SK-N-MC (cell line): ENCODE results near the gene ARHGEF7.

Experiments
- DNase-seq: peaks from one replicate; pipeline ENCODE4 v3.0.0-alpha.2; 2011; ENCODE audit warnings: low read depth, low spot score
- H3K27ac ChIP-seq: fragments of 200-600 bp; sonication (generic); 2 replicates; pipeline ENCODE4 v1.5.1; 2016; ENCODE audit warnings: mixed run types
- H3K36me3 ChIP-seq: fragments of 200-600 bp; sonication (generic); 2 replicates; pipeline ENCODE4 v1.6.1; 2017; ENCODE audit warnings: antibody characterized with exemption, low read length, mixed read lengths; ENCODE audit not compliant: insufficient read depth
- H3K4me3 ChIP-seq: fragments of 200-600 bp; sonication (generic); 2 replicates; pipeline ENCODE4 v1.5.1; 2016
- H3K9ac ChIP-seq: fragments of 200-600 bp; sonication (generic); 2 replicates; pipeline ENCODE4 v1.8.0; 2017; ENCODE audit warnings: mixed run types, mixed read lengths; ENCODE audit not compliant: insufficient read length
- H3K9me3 ChIP-seq: fragments of 200-600 bp; sonication (generic); 2 replicates; pipeline ENCODE4 v1.6.1; 2017; ENCODE audit warnings: low read depth, mild to moderate bottlenecking, antibody characterized with exemption, low read length, moderate library complexity, mixed read lengths
- EZH2 ChIP-seq: fragments of 200-600 bp; sonication (generic); IDR thresholded peaks from one replicate; pipeline ENCODE4 v1.6.1; 2017; ENCODE audit warnings: antibody characterized with exemption
- FOXP2 ChIP-seq: optimal IDR thresholded peaks from 2 replicates; pipeline ENCODE3; 2011; ENCODE audit warnings: mild to moderate bottlenecking, moderate library complexity; ENCODE audit not compliant: insufficient read depth; ENCODE audit errors: extremely low read length, control extremely low read depth
- POLR2AphosphoS5 ChIP-seq: IDR thresholded peaks from 2 replicates; pipeline ENCODE4 v1.6.1; 2012; ENCODE audit warnings: mild to moderate bottlenecking, low read depth, low read length, borderline replicate concordance

The ARHGEF7 gene

DNA sequence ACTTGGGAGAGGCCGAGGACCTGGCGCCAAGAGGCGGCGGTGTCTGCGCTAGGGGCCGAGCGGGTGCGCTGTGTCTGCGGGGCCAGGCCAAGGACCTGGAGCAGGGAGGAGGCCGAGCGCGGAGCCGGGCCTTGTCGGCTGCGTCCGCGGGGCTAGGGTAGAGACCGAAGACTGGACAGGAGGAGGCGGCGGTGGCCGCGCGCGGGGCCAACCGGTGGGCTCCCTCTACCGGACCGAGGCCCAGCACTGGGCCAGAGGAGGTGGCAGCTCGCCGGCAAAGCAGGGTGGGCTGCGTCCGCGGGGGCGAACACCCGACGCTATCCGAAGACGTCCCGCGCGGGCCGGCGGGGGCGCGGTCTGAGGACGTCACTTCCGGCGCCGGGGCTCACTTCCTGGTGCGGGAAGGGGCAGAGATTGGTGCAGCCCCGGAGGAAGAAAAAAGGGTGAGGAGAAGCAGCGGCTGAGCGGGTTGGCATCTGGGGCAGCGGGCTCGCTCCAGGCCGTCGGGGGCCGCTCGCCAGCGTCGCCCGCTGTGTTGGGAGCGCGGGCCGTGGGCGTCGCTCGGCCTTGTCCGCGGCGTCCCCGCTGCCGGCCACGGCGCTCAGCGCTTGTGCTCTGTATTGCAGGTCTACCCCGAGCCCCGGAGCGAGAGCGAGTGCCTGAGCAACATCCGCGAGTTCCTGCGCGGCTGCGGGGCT, 38.3 kb downstream of the ARHGEF7 start:
- TF ChIP-seq FOXP2: no peak
- peak; percentile 92 for TF ChIP-seq POLR2AphosphoS5
- TF ChIP-seq EZH2: no peak
- peak; percentile 18 for DNase-seq
- Histone ChIP-seq H3K9me3 (no peaks in the 10 kb centered on the region), H3K36me3 (no peaks in the 10 kb centered on the region), H3K4me3 (peak overlapping the region; percentile 90), H3K9ac (peak overlapping the region; percentile 94), H3K27ac (0 out of 2 replicates have a peak overlapping the region, but pooled peaks have one; percentile 6)

DNA sequence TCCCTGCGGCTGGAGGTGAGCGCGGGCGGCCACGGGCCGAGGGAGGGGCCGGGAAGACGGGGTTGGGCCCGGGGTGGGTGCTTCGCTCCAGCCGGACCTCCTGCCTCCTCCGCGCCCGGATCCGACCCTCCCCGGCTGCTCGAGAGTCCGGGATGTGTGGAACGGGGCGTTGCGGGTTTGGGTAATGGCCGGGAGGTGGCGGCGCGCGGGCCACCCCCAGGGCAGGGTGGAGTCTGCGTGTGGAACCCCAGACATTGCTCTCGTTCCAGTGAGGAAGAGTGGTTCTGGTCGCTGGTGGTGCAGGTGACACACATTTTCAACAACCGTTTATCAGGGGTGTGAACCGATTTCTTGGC, 38.8 kb downstream of the ARHGEF7 start:
- Histone ChIP-seq H3K9me3 (no peaks in the 10 kb centered on the region), H3K36me3 (peaks cover 2% of the 10 kb centered on the region), H3K9ac (peak overlapping the region; percentile 94), H3K4me3 (peak overlapping the region; percentile 90), H3K27ac (0 out of 2 replicates have a peak overlapping the region, but pooled peaks have one; percentile 6)
- DNase-seq: no peak
- TF ChIP-seq EZH2 (no peak), POLR2AphosphoS5 (no peak; the same call in 1 of the 2 replicates), FOXP2 (no peak)

DNA sequence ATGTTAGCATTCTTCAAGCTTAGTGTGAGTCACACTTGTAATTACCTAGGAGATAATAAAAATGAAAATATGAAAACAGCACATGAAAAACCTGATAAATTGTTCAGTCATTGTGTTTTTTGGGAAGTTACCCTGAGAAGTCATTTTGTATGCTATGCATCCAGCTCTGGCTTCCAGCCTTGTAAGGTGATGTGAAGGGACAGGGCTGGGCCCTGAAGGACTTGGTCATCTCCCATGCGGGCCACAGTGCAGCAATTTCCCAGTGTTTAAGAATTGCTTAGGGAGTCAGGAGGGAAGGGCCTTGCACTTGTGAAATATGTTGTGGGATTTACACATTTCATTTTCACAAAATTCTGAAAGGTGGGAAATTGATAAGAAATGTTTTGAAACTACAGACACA, 41.3 kb downstream of the ARHGEF7 start:
- Histone ChIP-seq H3K27ac (no peak overlapping the region), H3K9ac (no peak overlapping the region), H3K9me3 (no peaks in the 10 kb centered on the region), H3K36me3 (peaks cover 10% of the 10 kb centered on the region), H3K4me3 (no peak overlapping the region)
- TF ChIP-seq POLR2AphosphoS5: no peak
- TF ChIP-seq EZH2: no peak
- no peak for TF ChIP-seq FOXP2
- no peak for DNase-seq

- Histone ChIP-seq H3K36me3 (peaks cover 10% of the 10 kb centered on the region), H3K9ac (no peak overlapping the region), H3K9me3 (no peaks in the 10 kb centered on the region), H3K4me3 (no peak overlapping the region), H3K27ac (no peak overlapping the region)
- DNase-seq: no peak
- TF ChIP-seq EZH2 (no peak), POLR2AphosphoS5 (no peak), FOXP2 (no peak)
Measured at GRCh38 chr13:111158136-111158805, 43.2 kb downstream of the ARHGEF7 start.

DNA sequence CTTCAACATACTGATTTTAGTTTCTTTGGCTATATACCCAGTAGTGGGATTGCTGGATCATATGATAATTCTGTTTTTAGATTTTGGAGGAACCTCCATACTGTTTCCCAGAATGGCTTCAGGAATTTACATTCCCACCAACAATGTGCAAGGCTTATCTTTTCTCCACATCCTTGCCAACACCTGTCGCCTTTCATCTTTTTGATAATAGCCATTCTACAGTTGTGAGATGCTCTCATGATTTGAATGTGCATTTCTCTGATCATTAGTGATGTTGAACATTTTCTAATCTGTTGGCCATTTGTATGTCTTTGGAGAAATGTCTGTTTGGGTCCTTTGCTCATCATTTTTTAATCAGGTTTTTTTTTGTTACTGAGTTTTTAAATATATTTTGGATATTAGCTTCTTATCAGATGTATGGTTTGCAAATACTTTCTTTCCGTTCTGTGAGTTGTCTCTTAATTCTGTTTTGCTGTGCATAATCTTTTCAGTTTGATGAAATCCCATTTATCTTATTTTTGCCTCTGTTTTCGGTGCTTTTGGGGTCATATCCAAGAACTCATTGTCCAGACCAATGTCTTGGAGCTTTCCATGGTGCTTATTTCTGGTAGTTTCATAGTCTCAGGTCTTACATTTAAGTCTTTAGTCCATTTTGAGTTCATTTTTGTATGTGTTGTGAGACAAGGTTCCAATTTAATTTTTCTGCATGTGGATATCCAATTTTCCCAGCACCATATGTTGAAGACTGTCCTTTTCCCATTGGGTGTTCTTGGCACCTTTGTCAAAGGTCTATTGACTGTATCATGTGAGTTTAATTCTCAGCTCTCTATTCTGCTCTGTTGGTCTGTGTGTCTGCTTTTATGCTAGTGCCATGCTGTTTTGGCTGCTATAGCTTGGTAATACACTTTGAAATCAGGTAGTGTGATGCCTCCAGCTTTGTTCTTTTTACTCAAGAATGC, 44.5 kb downstream of the ARHGEF7 start:
- no peak overlapping the region for H3K27ac ChIP-seq
- H3K9ac ChIP-seq: no peak overlapping the region
- TF ChIP-seq EZH2 (no peak), FOXP2 (no peak), POLR2AphosphoS5 (no peak)
- no peaks in the 10 kb centered on the region for H3K9me3 ChIP-seq
- H3K36me3 ChIP-seq: peaks cover 10% of the 10 kb centered on the region
- H3K4me3 ChIP-seq: no peak overlapping the region
- DNase-seq: no peak

DNA sequence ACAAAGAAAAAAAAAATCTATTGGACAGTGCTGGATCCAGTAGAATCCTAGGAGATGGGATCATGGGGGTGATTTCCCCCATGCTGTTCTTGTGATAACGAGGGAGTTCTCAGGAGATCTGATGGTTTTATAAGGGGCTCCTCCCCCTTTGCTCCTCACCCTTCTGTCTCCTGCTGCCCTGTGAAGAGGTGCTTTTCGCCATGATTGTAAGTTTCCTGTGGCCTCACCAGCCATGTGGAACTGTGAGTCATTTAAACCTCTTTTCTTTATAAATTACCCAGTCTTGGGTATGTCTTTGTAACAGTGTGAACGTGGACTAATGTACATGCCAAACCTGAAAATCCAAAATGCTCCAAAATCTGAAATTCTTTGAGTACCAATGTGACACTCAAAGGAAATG, 45.5 kb downstream of the ARHGEF7 start:
- H3K36me3 ChIP-seq: peaks cover 10% of the 10 kb centered on the region
- TF ChIP-seq POLR2AphosphoS5: no peak
- TF ChIP-seq FOXP2: no peak
- TF ChIP-seq EZH2: no peak

GRCh38 chr13:111161601-111162600, 46.8 kb downstream of the ARHGEF7 start:
- Histone ChIP-seq H3K36me3 (peaks cover 10% of the 10 kb centered on the region), H3K9ac (no peak overlapping the region), H3K27ac (no peak overlapping the region), H3K9me3 (no peaks in the 10 kb centered on the region), H3K4me3 (no peak overlapping the region)
- no peak for DNase-seq
- TF ChIP-seq EZH2 (no peak), POLR2AphosphoS5 (no peak), FOXP2 (no peak)

More for the DNA sequence above, 45.5 kb downstream of the ARHGEF7 start:
- H3K4me3 ChIP-seq: no peak overlapping the region
- no peaks in the 10 kb centered on the region for H3K9me3 ChIP-seq
- H3K27ac ChIP-seq: no peak overlapping the region
- DNase-seq: no peak
- H3K9ac ChIP-seq: no peak overlapping the region
